CD14-positive monocyte (primary cell): ENCODE measurements around the gene ZNF69. TPM values are rescaled to one million over a fixed set of nuclear protein-coding genes. Genes with fewer than 3 reads are reported as not detected.
"Not testable (repeated sequence)": the region's sequence is repeated elsewhere in the genome, so short reads cannot be mapped to it uniquely, and the experiment has no call there.

Experiments used
- DNase-seq, 3 donors: peaks; one replicate each; pipeline ENCODE4 v3.0.0-alpha.2; 2011 to 2022
- H2AFZ ChIP-seq: 2 replicates; pipeline ENCODE4 v1.6.0; 2012; ENCODE audit warnings: mild to moderate bottlenecking, low read depth, low read length, inconsistent platforms; ENCODE audit not compliant: insufficient read depth, poor library complexity, severe bottlenecking
- H3K27ac ChIP-seq, 2 donors: 1 replicate in 1 of 2; 2 replicates in 1 of 2; pipeline ENCODE4 v1.5.1; 2012 to 2013; ENCODE audit warnings: low read length in 2 of 2, control low read depth in 1 of 2, inconsistent platforms in 1 of 2, low read depth in 1 of 2, mild to moderate bottlenecking in 1 of 2
- H3K27me3 ChIP-seq, 2 donors: one replicate each; pipeline versions ENCODE4 v1.6.0 to v1.6.1; 2011 to 2013; ENCODE audit warnings: low read length in 2 of 2; ENCODE audit not compliant: control insufficient read depth in 2 of 2, insufficient read depth in 2 of 2
- H3K36me3 ChIP-seq, 2 donors: replicated peaks in 1 of 2; 1 replicate in 1 of 2; 2 replicates in 1 of 2; pipeline versions ENCODE4 v1.5.1 to v1.6.1; 2012 to 2013; ENCODE audit warnings: low read length in 2 of 2, control low read depth in 1 of 2, inconsistent platforms in 1 of 2, mild to moderate bottlenecking in 1 of 2; ENCODE audit not compliant: insufficient read depth in 2 of 2, control insufficient read depth in 1 of 2
- H3K4me1 ChIP-seq, 2 donors: 1 replicate in 1 of 2; 2 replicates in 1 of 2; pipeline versions ENCODE4 v1.5.1 to v1.6.1; 2012 to 2013; ENCODE audit warnings: low read length in 2 of 2, control low read depth in 1 of 2, inconsistent platforms in 1 of 2, mild to moderate bottlenecking in 1 of 2, moderate library complexity in 1 of 2; ENCODE audit not compliant: insufficient read depth in 2 of 2, control insufficient read depth in 1 of 2
- H3K4me2 ChIP-seq: replicated peaks from 2 replicates; pipeline ENCODE3; 2012; ENCODE audit warnings: low read length, moderate library complexity, mild to moderate bottlenecking; ENCODE audit not compliant: poor library complexity, severe bottlenecking; ENCODE audit errors: extremely low read depth
- H3K4me3 ChIP-seq, 3 experiments: fragments of 200-600 bp in 1 of 3; sonication (generic) in 1 of 3; replicated peaks in 1 of 3; 1 replicate in 2 of 3; 2 replicates in 1 of 3; pipeline ENCODE4 v1.5.1; 2011 to 2013; ENCODE audit warnings: low read length in 3 of 3, mild to moderate bottlenecking in 3 of 3, control low read depth in 2 of 3, low read depth in 2 of 3, inconsistent platforms in 1 of 3, moderate library complexity in 1 of 3
- H3K79me2 ChIP-seq: 2 replicates; pipeline ENCODE4 v1.6.0; 2012; ENCODE audit warnings: mild to moderate bottlenecking, control low read depth, inconsistent platforms, low read length, moderate library complexity; ENCODE audit not compliant: insufficient read depth
- H3K9ac ChIP-seq: 2 replicates; pipeline ENCODE4 v1.6.0; 2017; ENCODE audit warnings: low read length, mild to moderate bottlenecking; ENCODE audit not compliant: insufficient read depth, poor library complexity, severe bottlenecking
- H3K9me3 ChIP-seq, 2 donors: replicated peaks in 1 of 2; 1 replicate in 1 of 2; 2 replicates in 1 of 2; pipeline versions ENCODE4 v1.5.1 to v1.6.1; 2012 to 2013; ENCODE audit warnings: low read length in 2 of 2, control low read depth in 1 of 2; ENCODE audit not compliant: control insufficient read depth in 1 of 2, insufficient read depth in 1 of 2
- H4K20me1 ChIP-seq: 2 replicates; pipeline ENCODE4 v1.6.0; 2012; ENCODE audit warnings: mild to moderate bottlenecking, low read length, control low read depth, moderate library complexity; ENCODE audit not compliant: insufficient read depth
- H3K27ac Mint-ChIP-seq, 7 donors: one replicate each; pipeline ENCODE4 v1.8.0; 2020; ENCODE audit warnings: mild to moderate bottlenecking in 7 of 7, mixed read lengths in 7 of 7, moderate library complexity in 6 of 7, inconsistent platforms in 2 of 7
- H3K27me3 Mint-ChIP-seq, 3 donors: one replicate each; pipeline ENCODE4 v1.8.0; 2021 to 2022; ENCODE audit warnings: low read depth in 3 of 3, mild to moderate bottlenecking in 3 of 3, mixed read lengths in 3 of 3, moderate library complexity in 3 of 3, inconsistent platforms in 1 of 3
- H3K36me3 Mint-ChIP-seq, 2 donors: one replicate each; pipeline ENCODE4 v1.8.0; 2020; ENCODE audit warnings: mixed read lengths in 2 of 2, inconsistent platforms in 1 of 2, mild to moderate bottlenecking in 1 of 2
- H3K4me1 Mint-ChIP-seq: one replicate; pipeline ENCODE4 v1.8.0; 2020; ENCODE audit warnings: mild to moderate bottlenecking, mixed read lengths
- H3K4me3 Mint-ChIP-seq, 2 donors: one replicate each; pipeline ENCODE4 v1.8.0; 2020; ENCODE audit warnings: mild to moderate bottlenecking in 2 of 2, mixed read lengths in 2 of 2, moderate library complexity in 1 of 2
- H3K9me3 Mint-ChIP-seq, 7 donors: one replicate each; pipeline ENCODE4 v1.8.0; 2020 to 2022; ENCODE audit warnings: mixed read lengths in 7 of 7, mild to moderate bottlenecking in 6 of 7, moderate library complexity in 6 of 7, inconsistent platforms in 2 of 7
- WGBS: methylation state at CpG from one replicate; pipeline ENCODE4 v1.1.5; 2013; ENCODE audit warnings: missing lambda C conversion rate; ENCODE audit not compliant: insufficient coverage; 5-methylcytosine and 5-hydroxymethylcytosine counted together
- intact Hi-C, 2 donors: fragments of 100-400 bp; cut with micrococcal nuclease; formaldehyde crosslinking; loops; one replicate each; pipeline versions ENCODE4 v1.15.0 to v1.15.1; 2023
- polyA plus RNA-seq, 3 donors: library from polyadenylated mRNA; depleted of rRNA in 1 of 3; unstranded in 2 of 3; stranded (reverse) in 1 of 3; fragments of 300-500 nt in 2 of 3; fragments of >200 nt in 1 of 3; fragmentation: Illumina TruSeq in 2 of 3; gene quantifications; 1 replicate in 2 of 3; 2 replicates in 1 of 3; pipeline ENCODE4 v1.2.3, GENCODE V29; 2012 to 2021
- TF ChIP-seq, protein P1 (sequence below): fragments of 200-600 bp; IDR thresholded peaks from one replicate; pipeline ENCODE4 v1.8.0; 2022; ENCODE audit warnings: antibody characterized with exemption, mild to moderate bottlenecking

The ZNF69 gene
- polyA plus RNA-seq, 3 donors: 0.98 to 1.7 (median 1.1) TPM

DNA sequence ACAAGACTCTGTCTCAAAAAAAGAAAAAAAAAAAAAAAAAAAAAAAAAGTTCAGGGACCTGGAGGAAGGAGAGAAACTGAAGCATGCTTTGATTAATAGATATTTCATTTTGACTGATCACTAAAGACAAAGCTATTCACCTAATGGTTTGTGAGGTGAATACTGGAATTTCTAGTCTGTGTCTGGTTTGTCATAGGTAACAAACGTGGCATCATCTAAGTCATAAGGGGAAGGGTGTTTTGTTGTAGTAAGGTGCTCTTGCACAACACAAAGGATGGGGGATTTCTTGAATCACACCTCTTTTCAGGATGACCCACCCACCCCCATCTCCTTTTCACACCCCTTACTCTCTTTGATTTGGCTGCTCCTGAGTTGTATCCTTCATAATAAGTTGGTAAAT is 13.8 kb upstream of the ZNF69 start:
- no peaks in the 10 kb centered on the region for H3K4me1 ChIP-seq
- Mint-ChIP-seq H3K4me3 (no peak overlapping the region), H3K4me1 (no peaks in the 10 kb centered on the region), H3K36me3 (peaks cover under 1 to 7% of the 10 kb centered on the region in 2 donors), H3K27me3 (no peaks in the 10 kb centered on the region), H3K9me3 (peaks cover 19 to 54% (median 40%) of the 10 kb centered on the region in 7 donors), H3K27ac (no peak overlapping the region)
- peaks cover under 1 to 11% of the 10 kb centered on the region in 2 donors for H3K36me3 ChIP-seq
- WGBS: no CpG with 5 or more reads among the region's 1 CpG
- H3K27me3 ChIP-seq: no peaks in the 10 kb centered on the region
- H3K9ac ChIP-seq: no peak overlapping the region
- H4K20me1 ChIP-seq: no peaks in the 10 kb centered on the region
- no peak overlapping the region for H2AFZ ChIP-seq
- H3K27ac ChIP-seq: no peak overlapping the region
- H3K4me2 ChIP-seq: no peak overlapping the region
- H3K4me3 ChIP-seq: no peak overlapping the region
- intact Hi-C loops: no loop called here
- DNase-seq: no peak
- H3K79me2 ChIP-seq: no peaks in the 10 kb centered on the region
- TF ChIP-seq, protein P1, sequence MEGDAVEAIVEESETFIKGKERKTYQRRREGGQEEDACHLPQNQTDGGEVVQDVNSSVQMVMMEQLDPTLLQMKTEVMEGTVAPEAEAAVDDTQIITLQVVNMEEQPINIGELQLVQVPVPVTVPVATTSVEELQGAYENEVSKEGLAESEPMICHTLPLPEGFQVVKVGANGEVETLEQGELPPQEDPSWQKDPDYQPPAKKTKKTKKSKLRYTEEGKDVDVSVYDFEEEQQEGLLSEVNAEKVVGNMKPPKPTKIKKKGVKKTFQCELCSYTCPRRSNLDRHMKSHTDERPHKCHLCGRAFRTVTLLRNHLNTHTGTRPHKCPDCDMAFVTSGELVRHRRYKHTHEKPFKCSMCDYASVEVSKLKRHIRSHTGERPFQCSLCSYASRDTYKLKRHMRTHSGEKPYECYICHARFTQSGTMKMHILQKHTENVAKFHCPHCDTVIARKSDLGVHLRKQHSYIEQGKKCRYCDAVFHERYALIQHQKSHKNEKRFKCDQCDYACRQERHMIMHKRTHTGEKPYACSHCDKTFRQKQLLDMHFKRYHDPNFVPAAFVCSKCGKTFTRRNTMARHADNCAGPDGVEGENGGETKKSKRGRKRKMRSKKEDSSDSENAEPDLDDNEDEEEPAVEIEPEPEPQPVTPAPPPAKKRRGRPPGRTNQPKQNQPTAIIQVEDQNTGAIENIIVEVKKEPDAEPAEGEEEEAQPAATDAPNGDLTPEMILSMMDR: no peak
- H3K9me3 ChIP-seq: peaks cover 36 to 44% of the 10 kb centered on the region in 2 donors

DNA sequence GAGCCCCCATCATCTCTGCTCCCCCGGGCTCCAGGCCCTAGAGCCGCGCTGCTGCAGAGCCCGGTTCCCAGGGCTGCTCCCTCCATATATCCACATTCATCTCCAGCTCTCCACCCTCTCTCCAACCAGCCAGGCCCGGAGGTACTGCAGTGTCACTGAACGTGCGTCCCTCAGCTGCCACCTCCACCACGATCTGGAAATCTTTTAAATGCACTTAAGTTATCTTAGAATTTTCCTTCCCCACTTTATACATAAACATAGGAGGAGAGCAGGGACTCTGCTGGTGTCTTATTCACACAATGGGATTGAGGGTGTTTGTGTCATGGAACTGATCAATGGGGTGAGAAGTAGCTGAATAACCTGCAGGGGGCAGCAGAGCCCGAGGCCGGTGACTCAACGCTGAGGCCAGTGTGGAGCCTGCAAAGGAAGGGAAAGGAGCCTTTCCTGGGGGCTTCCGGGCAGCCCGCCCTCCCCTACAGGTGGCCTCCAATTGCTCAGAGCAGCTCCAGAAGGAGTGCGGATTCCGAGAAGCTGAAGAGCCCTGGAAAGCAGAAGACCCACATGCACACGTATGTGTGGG is 7.8 kb upstream of the ZNF69 start:
- peak overlapping the region in 2 of 7 donors; percentile 31 to 58 for H3K27ac Mint-ChIP-seq
- peak in 2 of 3 donors; percentile 10 to 11 for DNase-seq
- not testable (repeated sequence) for H3K79me2 ChIP-seq, H3K27me3 Mint-ChIP-seq, H3K4me2 ChIP-seq, H3K4me3 ChIP-seq, H3K27me3 ChIP-seq, H3K36me3 Mint-ChIP-seq, H3K4me1 Mint-ChIP-seq, H3K27ac ChIP-seq, H4K20me1 ChIP-seq, H3K36me3 ChIP-seq, H3K9ac ChIP-seq, H3K4me3 Mint-ChIP-seq, H2AFZ ChIP-seq, H3K4me1 ChIP-seq
- intact Hi-C loops: loop anchor here (2.0 to 5.0 kb wide), 2 partner anchors 82 to 263 kb away; partner anchors contain the start of gene ZNF491 (in 1 of the 2)
- TF ChIP-seq, protein P1: peak; percentile 44
- H3K9me3 Mint-ChIP-seq: peaks cover 14 to 33% (median 25%) of the 10 kb centered on the region in 7 donors
- 64% methylated on average over 10 of the region's 16 CpGs for WGBS
- H3K9me3 ChIP-seq: peaks cover 10 to 22% of the 10 kb centered on the region in 2 donors
